ENCODE measurements around the gene FBXO11.

FBXO11 gene

GRCh38 chr2:47751856-47752414, 154.4 kb downstream of the FBXO11 start:
- H3K9me3 Mint-ChIP-seq, result no peaks in the 10 kb centered on the region
- ATAC-seq (replicated peaks; ENCODE audit: extremely low read depth, poor library complexity, severe bottlenecking) (no peak), DNase-seq (ENCODE audit: low spot score in 2 of 2) (no peak)
- no peaks in the 10 kb centered on the region for H3K36me3 Mint-ChIP-seq (ENCODE audit: insufficient read depth)
- H3K27ac Mint-ChIP-seq (ENCODE audit: low read depth), result peak overlapping the region; percentile 93
- H3K27me3 Mint-ChIP-seq, result no peaks in the 10 kb centered on the region
- peak overlapping the region; percentile 43 for H3K4me3 Mint-ChIP-seq
- peaks cover 14% of the 10 kb centered on the region for H3K4me1 Mint-ChIP-seq

- H3K4me3 Mint-ChIP-seq, result no peak overlapping the region
- no peaks in the 10 kb centered on the region for H3K9me3 Mint-ChIP-seq
- peaks cover 14% of the 10 kb centered on the region for H3K4me1 Mint-ChIP-seq
- no peak for ATAC-seq (replicated peaks; ENCODE audit: extremely low read depth, poor library complexity, severe bottlenecking)
- no peak overlapping the region for H3K27ac Mint-ChIP-seq (ENCODE audit: low read depth)
- no peaks in the 10 kb centered on the region for H3K36me3 Mint-ChIP-seq (ENCODE audit: insufficient read depth)
- no peak for DNase-seq (ENCODE audit: low spot score in 2 of 2)
- no peaks in the 10 kb centered on the region for H3K27me3 Mint-ChIP-seq
These were observed 158.4 kb downstream of the FBXO11 start for GRCh38 chr2:47747878-47748277.

DNA sequence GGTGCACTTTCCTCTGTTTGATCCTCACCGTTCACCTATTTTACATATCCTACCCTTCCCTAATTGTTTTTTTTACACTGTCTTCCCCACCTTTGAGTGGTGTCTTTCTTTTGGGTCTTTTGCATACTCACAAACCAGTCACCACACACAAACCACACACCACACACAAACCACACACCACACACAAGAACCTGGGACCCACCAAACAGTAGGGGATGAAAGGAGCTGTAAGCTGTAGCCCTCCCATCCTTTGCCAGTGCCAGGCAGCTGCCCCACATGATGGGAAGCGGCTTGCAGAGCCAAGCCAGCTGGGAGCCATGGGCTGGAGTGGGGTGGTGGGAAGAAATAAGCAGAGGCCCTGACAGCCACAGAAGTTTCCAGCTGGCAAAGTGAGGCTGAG, 162.2 kb downstream of the FBXO11 start:
- no peaks in the 10 kb centered on the region for H3K4me1 Mint-ChIP-seq
- H3K36me3 Mint-ChIP-seq (ENCODE audit: insufficient read depth), result no peaks in the 10 kb centered on the region
- ATAC-seq (replicated peaks; ENCODE audit: extremely low read depth, poor library complexity, severe bottlenecking), result no peak
- H3K27me3 Mint-ChIP-seq, result no peaks in the 10 kb centered on the region
- no peaks in the 10 kb centered on the region for H3K9me3 Mint-ChIP-seq
- H3K4me3 Mint-ChIP-seq, result no peak overlapping the region
- H3K27ac Mint-ChIP-seq (ENCODE audit: low read depth), result no peak overlapping the region
- no peak for DNase-seq (ENCODE audit: low spot score in 2 of 2)

- Mint-ChIP-seq H3K27me3 (no peaks in the 10 kb centered on the region), H3K27ac (ENCODE audit: low read depth) (no peak overlapping the region), H3K9me3 (no peaks in the 10 kb centered on the region), H3K4me3 (no peak overlapping the region), H3K4me1 (no peaks in the 10 kb centered on the region), H3K36me3 (ENCODE audit: insufficient read depth) (no peaks in the 10 kb centered on the region)
- DNase-seq (ENCODE audit: low spot score in 2 of 2), result no peak
- ATAC-seq (replicated peaks; ENCODE audit: extremely low read depth, poor library complexity, severe bottlenecking), result no peak
These were observed 164.7 kb downstream of the FBXO11 start for GRCh38 chr2:47741637-47742036.

DNA sequence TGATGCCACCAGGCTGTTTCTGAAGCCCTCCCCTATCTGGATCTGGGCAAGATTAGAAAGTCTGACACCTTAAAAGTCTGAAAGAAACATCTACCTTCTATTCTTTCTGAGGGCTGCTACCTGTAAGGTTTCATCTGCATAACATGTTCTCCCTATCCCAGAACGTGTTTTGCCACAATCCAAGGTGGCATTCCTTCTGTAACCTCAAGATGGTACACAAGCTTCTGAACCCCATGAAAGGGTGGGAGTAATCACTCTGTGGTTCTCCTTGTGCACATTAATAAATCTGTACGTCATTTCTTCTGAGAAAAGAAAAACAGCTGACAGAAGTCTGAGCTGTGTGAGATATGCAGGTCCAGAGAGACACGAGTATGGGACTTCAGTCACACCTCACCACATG, 165.2 kb downstream of the FBXO11 start:
- H3K27me3 Mint-ChIP-seq, result no peaks in the 10 kb centered on the region
- no peaks in the 10 kb centered on the region for H3K36me3 Mint-ChIP-seq (ENCODE audit: insufficient read depth)
- no peak overlapping the region for H3K27ac Mint-ChIP-seq (ENCODE audit: low read depth)
- H3K4me3 Mint-ChIP-seq, result no peak overlapping the region
- no peaks in the 10 kb centered on the region for H3K9me3 Mint-ChIP-seq
- H3K4me1 Mint-ChIP-seq, result no peaks in the 10 kb centered on the region
- DNase-seq (ENCODE audit: low spot score in 2 of 2) (no peak), ATAC-seq (replicated peaks; ENCODE audit: extremely low read depth, poor library complexity, severe bottlenecking) (no peak)
